ENCODE measurements around the gene TCEA2.
A peak's percentile ranks its signal among the peaks of the same experiment; 100 is the strongest.

TCEA2 gene

GRCh38 chr20:64100946-64101688, 38.1 kb downstream of the TCEA2 start:
- Histone ChIP-seq H3K9me3 (ENCODE audit: control extremely low read depth in 1 of 5, control insufficient read depth in 4 of 5, insufficient read depth in 2 of 5, low read depth in 1 of 5, low read length in 4 of 5) (no peaks in the 10 kb centered on the region), H3K36me3 (ENCODE audit: control insufficient read depth in 4 of 4, insufficient read depth in 4 of 4, low read length in 3 of 4) (peaks cover 2 to 41% (median 15%) of the 10 kb centered on the region in 4 experiments), H3K27ac (ENCODE audit: insufficient read depth in 1 of 2, low read depth in 1 of 2, low read length in 2 of 2, poor library complexity in 1 of 2, severe bottlenecking in 2 of 2) (no peak overlapping the region), H3K4me3 (ENCODE audit: control insufficient read depth in 1 of 7, extremely low read depth in 1 of 7, insufficient read depth in 4 of 7, low read depth in 2 of 7, low read length in 6 of 7) (no peak overlapping the region), H3K4me1 (ENCODE audit: control extremely low read depth in 1 of 4, control insufficient read depth in 4 of 4, insufficient read depth in 4 of 4, low read length in 3 of 4) (peaks cover 0 to 13% (median 11%) of the 10 kb centered on the region in 4 experiments), H3K27me3 (replicated peaks in 2 of 5; ENCODE audit: control insufficient read depth in 4 of 5, insufficient read depth in 5 of 5, low read length in 4 of 5) (peaks cover 0 to 3% (median 0%) of the 10 kb centered on the region in 5 experiments)
- DNase-seq, result no peak
- WGBS (ENCODE audit: insufficient coverage), result 90% methylated on average over 5 of the region's 9 CpGs
- POLR2A ChIA-PET, result no interaction called here
- CTCF ChIA-PET, result interaction anchor here (1.0 to 4.9 kb wide), 8 partner anchors 9 to 29 kb away, joined by 3 to 28 read pairs (median 6); partner anchors contain the start of genes LKAAEAR1 and NPBWR2

GRCh38 chr20:64101731-64102621, 39.0 kb downstream of the TCEA2 start:
- Histone ChIP-seq H3K27me3 (replicated peaks in 2 of 5; ENCODE audit: control insufficient read depth in 4 of 5, insufficient read depth in 5 of 5, low read length in 4 of 5) (peaks cover 0 to 3% (median 0%) of the 10 kb centered on the region in 5 experiments), H3K9me3 (ENCODE audit: control extremely low read depth in 1 of 5, control insufficient read depth in 4 of 5, insufficient read depth in 2 of 5, low read depth in 1 of 5, low read length in 4 of 5) (no peaks in the 10 kb centered on the region), H3K36me3 (ENCODE audit: control insufficient read depth in 4 of 4, insufficient read depth in 4 of 4, low read length in 3 of 4) (peaks cover 0 to 32% (median 11%) of the 10 kb centered on the region in 4 experiments), H3K27ac (ENCODE audit: insufficient read depth in 1 of 2, low read depth in 1 of 2, low read length in 2 of 2, poor library complexity in 1 of 2, severe bottlenecking in 2 of 2) (no peak overlapping the region), H3K4me3 (ENCODE audit: control insufficient read depth in 1 of 7, extremely low read depth in 1 of 7, insufficient read depth in 4 of 7, low read depth in 2 of 7, low read length in 6 of 7) (peak overlapping the region; percentile 6 to 81 (median 67)), H3K4me1 (ENCODE audit: control extremely low read depth in 1 of 4, control insufficient read depth in 4 of 4, insufficient read depth in 4 of 4, low read length in 3 of 4) (peaks cover 0 to 17% (median 14%) of the 10 kb centered on the region in 4 experiments)
- DNase-seq, result peak in 2 of 3 donors; percentile 81 to 83
- ChIA-PET CTCF (interaction anchor here (0.6 to 4.9 kb wide), 10 partner anchors 8 to 30 kb away, joined by 3 to 28 read pairs (median 4); partner anchors contain the start of genes LKAAEAR1 and NPBWR2), POLR2A (no interaction called here)
- 8% methylated on average over 21 of the region's 64 CpGs for WGBS (ENCODE audit: insufficient coverage)

DNA sequence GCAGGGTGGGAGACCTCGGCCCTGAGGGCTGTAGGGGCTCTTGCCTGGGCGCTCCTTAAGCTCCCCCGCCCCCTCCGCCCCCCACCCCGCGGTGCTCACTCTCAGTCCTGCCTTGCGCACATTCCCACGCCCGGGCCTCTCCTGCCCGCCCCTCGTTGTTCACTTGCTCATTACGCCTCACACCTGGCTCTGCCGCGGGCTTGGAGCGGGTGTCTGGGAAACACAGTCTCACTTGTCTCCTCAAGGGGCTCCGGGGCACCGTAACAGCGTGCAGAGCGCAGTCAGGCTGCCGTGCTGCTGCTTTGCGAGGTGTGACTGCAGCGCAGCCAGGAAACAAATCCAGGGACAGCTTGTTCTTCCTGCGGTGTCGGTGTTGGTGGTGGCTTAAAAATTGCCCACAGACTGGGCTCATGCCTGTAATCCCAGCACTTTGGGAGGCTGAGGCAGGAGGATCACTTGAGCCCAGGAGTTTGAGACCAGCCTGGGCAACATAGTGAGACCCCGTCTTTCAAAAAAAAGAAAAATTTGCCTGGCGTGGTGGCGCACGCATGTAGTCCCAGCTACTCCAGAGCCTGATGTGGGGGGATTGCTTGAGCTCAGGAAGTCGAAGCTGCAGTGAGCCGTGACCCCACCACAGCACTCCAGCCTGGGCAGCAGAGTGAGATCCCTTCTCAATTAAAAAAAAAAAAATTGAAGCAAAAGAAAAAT, 39.8 kb downstream of the TCEA2 start:
- 19% methylated on average over 24 of the region's 30 CpGs for WGBS (ENCODE audit: insufficient coverage)
- H3K4me3 ChIP-seq (ENCODE audit: control insufficient read depth in 1 of 7, extremely low read depth in 1 of 7, insufficient read depth in 4 of 7, low read depth in 2 of 7, low read length in 6 of 7), result peak overlapping the region in 6 of 7 experiments; percentile 31 to 81 (median 67)
- H3K27ac ChIP-seq (ENCODE audit: insufficient read depth in 1 of 2, low read depth in 1 of 2, low read length in 2 of 2, poor library complexity in 1 of 2, severe bottlenecking in 2 of 2), result no peak overlapping the region
- DNase-seq, result peak in 2 of 3 donors; percentile 55 to 56
- H3K4me1 ChIP-seq (ENCODE audit: control extremely low read depth in 1 of 4, control insufficient read depth in 4 of 4, insufficient read depth in 4 of 4, low read length in 3 of 4), result peaks cover 0 to 25% (median 22%) of the 10 kb centered on the region in 4 experiments
- H3K36me3 ChIP-seq (ENCODE audit: control insufficient read depth in 4 of 4, insufficient read depth in 4 of 4, low read length in 3 of 4), result peaks cover 0 to 24% (median 10%) of the 10 kb centered on the region in 4 experiments
- H3K27me3 ChIP-seq (replicated peaks in 2 of 5; ENCODE audit: control insufficient read depth in 4 of 5, insufficient read depth in 5 of 5, low read length in 4 of 5), result peaks cover 0 to 3% (median 0%) of the 10 kb centered on the region in 5 experiments
- ChIA-PET CTCF (interaction anchor here (0.6 to 2.7 kb wide), 6 partner anchors 9 to 31 kb away, joined by 3 to 28 read pairs (median 4); partner anchors contain the start of gene LKAAEAR1), POLR2A (no interaction called here)
- H3K9me3 ChIP-seq (ENCODE audit: control extremely low read depth in 1 of 5, control insufficient read depth in 4 of 5, insufficient read depth in 2 of 5, low read depth in 1 of 5, low read length in 4 of 5), result no peaks in the 10 kb centered on the region

GRCh38 chr20:64103871-64104666, 41.1 kb downstream of the TCEA2 start:
- no peak overlapping the region for H3K4me3 ChIP-seq (ENCODE audit: control insufficient read depth in 1 of 7, extremely low read depth in 1 of 7, insufficient read depth in 4 of 7, low read depth in 2 of 7, low read length in 6 of 7)
- CTCF ChIA-PET, result no interaction called here
- POLR2A ChIA-PET, result no interaction called here
- no peaks in the 10 kb centered on the region for H3K9me3 ChIP-seq (ENCODE audit: control extremely low read depth in 1 of 5, control insufficient read depth in 4 of 5, insufficient read depth in 2 of 5, low read depth in 1 of 5, low read length in 4 of 5)
- no peak overlapping the region for H3K27ac ChIP-seq (ENCODE audit: insufficient read depth in 1 of 2, low read depth in 1 of 2, low read length in 2 of 2, poor library complexity in 1 of 2, severe bottlenecking in 2 of 2)
- DNase-seq, result no peak
- H3K4me1 ChIP-seq (ENCODE audit: control extremely low read depth in 1 of 4, control insufficient read depth in 4 of 4, insufficient read depth in 4 of 4, low read length in 3 of 4), result peaks cover 0 to 38% (median 31%) of the 10 kb centered on the region in 4 experiments
- 88% methylated on average over 14 of the region's 20 CpGs for WGBS (ENCODE audit: insufficient coverage)
- H3K36me3 ChIP-seq (ENCODE audit: control insufficient read depth in 4 of 4, insufficient read depth in 4 of 4, low read length in 3 of 4), result peaks cover 0 to 12% (median 4%) of the 10 kb centered on the region in 4 experiments
- H3K27me3 ChIP-seq (replicated peaks in 2 of 5; ENCODE audit: control insufficient read depth in 4 of 5, insufficient read depth in 5 of 5, low read length in 4 of 5), result peaks cover 0 to 3% (median 0%) of the 10 kb centered on the region in 5 experiments

DNA sequence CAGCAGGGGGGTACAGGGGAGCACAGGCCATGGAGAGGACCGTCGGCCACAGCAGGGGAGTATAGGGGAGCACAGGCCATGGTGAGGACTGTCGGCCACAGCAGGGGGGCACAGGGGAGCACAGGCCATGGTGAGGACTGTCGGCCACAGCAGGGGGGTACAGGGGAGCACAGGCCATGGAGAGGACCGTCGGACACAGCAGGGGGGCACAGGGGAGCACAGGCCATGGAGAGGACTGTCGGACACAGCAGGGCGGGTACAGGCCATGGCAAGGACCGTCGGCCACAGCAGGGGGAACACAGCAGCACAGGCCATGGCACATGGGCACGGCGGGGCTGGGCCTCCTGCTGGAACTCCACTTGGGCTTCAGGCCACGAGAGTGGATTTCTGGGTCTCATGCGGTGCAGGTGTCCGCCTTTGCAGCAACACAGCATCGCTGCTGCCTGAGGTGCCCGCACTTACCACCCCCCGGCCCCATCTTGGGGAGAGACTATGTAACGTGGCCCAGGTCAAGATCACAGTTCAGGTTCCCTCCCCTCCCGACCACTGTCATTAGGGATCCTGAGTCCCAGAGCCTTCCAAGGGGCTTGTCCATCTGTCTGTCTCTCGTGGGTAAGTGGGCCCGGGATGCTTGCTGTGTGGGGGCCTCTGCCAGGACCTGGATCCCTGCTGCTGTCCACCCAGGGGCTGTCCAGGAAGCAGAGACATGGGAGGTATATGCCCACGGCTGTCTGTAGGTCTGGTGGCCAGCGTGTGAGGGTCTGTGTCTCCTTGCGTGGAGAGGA, 41.9 kb downstream of the TCEA2 start:
- WGBS (ENCODE audit: insufficient coverage), result 98% methylated on average over 16 of the region's 25 CpGs
- Histone ChIP-seq H3K4me3 (ENCODE audit: control insufficient read depth in 1 of 7, extremely low read depth in 1 of 7, insufficient read depth in 4 of 7, low read depth in 2 of 7, low read length in 6 of 7) (no peak overlapping the region), H3K9me3 (ENCODE audit: control extremely low read depth in 1 of 5, control insufficient read depth in 4 of 5, insufficient read depth in 2 of 5, low read depth in 1 of 5, low read length in 4 of 5) (no peaks in the 10 kb centered on the region), H3K4me1 (ENCODE audit: control extremely low read depth in 1 of 4, control insufficient read depth in 4 of 4, insufficient read depth in 4 of 4, low read length in 3 of 4) (peaks cover 0 to 42% (median 31%) of the 10 kb centered on the region in 4 experiments), H3K27ac (ENCODE audit: insufficient read depth in 1 of 2, low read depth in 1 of 2, low read length in 2 of 2, poor library complexity in 1 of 2, severe bottlenecking in 2 of 2) (no peak overlapping the region), H3K36me3 (ENCODE audit: control insufficient read depth in 4 of 4, insufficient read depth in 4 of 4, low read length in 3 of 4) (peaks cover 0 to 5% (median 0%) of the 10 kb centered on the region in 4 experiments), H3K27me3 (replicated peaks in 2 of 5; ENCODE audit: control insufficient read depth in 4 of 5, insufficient read depth in 5 of 5, low read length in 4 of 5) (peaks cover 0 to 3% (median 0%) of the 10 kb centered on the region in 5 experiments)
- ChIA-PET POLR2A (no interaction called here), CTCF (interaction anchor here (7.1 kb wide), 1 partner anchor 16 kb away, joined by 67 read pairs; no protein-coding TSS in a partner anchor)
- DNase-seq, result no peak
